ENCODE measurements around the gene GATAD2B.

GRCh38 chr1:153956997-153957715 is 34.4 kb upstream of the GATAD2B start:
- no peak for TF ChIP-seq REST (IDR thresholded peaks at IDR 0.05; ENCODE audit: insufficient read depth in 1 of 2, low read depth in 2 of 2, low read length in 2 of 2)
- TF ChIP-seq POLR2AphosphoS5 (IDR thresholded peaks at IDR 0.05; ENCODE audit: low read depth, low read length): no peak

Data from PFSK-1 (cell line).